Measurements from ENCODE around the gene MYO15B.

The MYO15B gene

GRCh38 chr17:75587675-75588595, at the start of gene MYO15B:
MYO15B (plus strand) TSS chr17:75587800; CDS start chr17:75588058, 258 bp downstream.
- DNase-seq: peak; percentile 69

- no peak for DNase-seq
Observed at GRCh38 chr17:75539967-75540729, 47.5 kb upstream of the MYO15B start.

GRCh38 chr17:75540923-75541503, 46.6 kb upstream of the MYO15B start:
- no peak for DNase-seq

- DNase-seq: no peak
Observed at GRCh38 chr17:75542229-75542628, 45.4 kb upstream of the MYO15B start.

GRCh38 chr17:75542728-75543336, 44.8 kb upstream of the MYO15B start:
- DNase-seq: no peak

GRCh38 chr17:75544250-75544649, 43.4 kb upstream of the MYO15B start:
- DNase-seq: no peak

GRCh38 chr17:75546181-75546580, 41.4 kb upstream of the MYO15B start:
- DNase-seq: no peak

GRCh38 chr17:75547091-75547490, 40.5 kb upstream of the MYO15B start:
- DNase-seq: no peak

GRCh38 chr17:75548813-75549212, 38.8 kb upstream of the MYO15B start:
- DNase-seq: no peak

GRCh38 chr17:75549246-75550138, 38.1 kb upstream of the MYO15B start:
- no peak for DNase-seq

GRCh38 chr17:75550139-75550465, 37.5 kb upstream of the MYO15B start:
- DNase-seq: no peak

GRCh38 chr17:75551266-75551665, 36.3 kb upstream of the MYO15B start:
- DNase-seq: no peak

- no peak for DNase-seq
Observed at GRCh38 chr17:75552425-75553294, 34.9 kb upstream of the MYO15B start.

- peak; percentile 67 for DNase-seq
Observed at GRCh38 chr17:75553295-75554110, 34.1 kb upstream of the MYO15B start.

- no peak for DNase-seq
Observed at GRCh38 chr17:75555679-75556153, 31.9 kb upstream of the MYO15B start.

GRCh38 chr17:75557075-75557851, 30.3 kb upstream of the MYO15B start:
- DNase-seq: no peak

- no peak for DNase-seq
Observed at GRCh38 chr17:75557852-75558665, 29.5 kb upstream of the MYO15B start.

Measured in GDM1 (cell line).